Measurements from ENCODE around the gene THUMPD3.

The THUMPD3 gene

GRCh38 chr3:9361691-9362388 is 1.0 kb upstream of the THUMPD3 start:
- Histone ChIP-seq H3K27ac (ENCODE audit: low read length) (no peak overlapping the region), H3K9ac (ENCODE audit: low read length in 2 of 2) (no peak overlapping the region), H3K4me3 (ENCODE audit: low read length in 2 of 2) (no peak overlapping the region), H3K4me1 (ENCODE audit: control insufficient read depth, insufficient read depth, low read length) (peaks cover 4% of the 10 kb centered on the region), H3K9me3 (ENCODE audit: control insufficient read depth in 2 of 2, low read length in 2 of 2) (no peaks in the 10 kb centered on the region), H3K36me3 (ENCODE audit: control insufficient read depth in 2 of 2, insufficient read depth in 2 of 2, low read length in 2 of 2) (peaks cover 6 to 19% of the 10 kb centered on the region in 2 donors), H3K27me3 (ENCODE audit: control insufficient read depth in 1 of 2, insufficient read depth in 2 of 2, low read length in 2 of 2) (no peaks in the 10 kb centered on the region)

GRCh38 chr3:9369508-9369907 is 6.7 kb downstream of the THUMPD3 start:
- Histone ChIP-seq H3K27me3 (ENCODE audit: control insufficient read depth in 1 of 2, insufficient read depth in 2 of 2, low read length in 2 of 2) (no peaks in the 10 kb centered on the region), H3K36me3 (ENCODE audit: control insufficient read depth in 2 of 2, insufficient read depth in 2 of 2, low read length in 2 of 2) (peaks cover 45 to 59% of the 10 kb centered on the region in 2 donors)

GRCh38 chr3:9373465-9373864 is 10.6 kb downstream of the THUMPD3 start:
- no peaks in the 10 kb centered on the region for H3K27me3 ChIP-seq (ENCODE audit: control insufficient read depth in 1 of 2, insufficient read depth in 2 of 2, low read length in 2 of 2)
- H3K36me3 ChIP-seq (ENCODE audit: control insufficient read depth in 2 of 2, insufficient read depth in 2 of 2, low read length in 2 of 2) = peaks cover 55 to 66% of the 10 kb centered on the region in 2 donors
- H3K27ac ChIP-seq (ENCODE audit: low read length) = no peak overlapping the region
- no peaks in the 10 kb centered on the region for H3K9me3 ChIP-seq (ENCODE audit: control insufficient read depth in 2 of 2, low read length in 2 of 2)
- no peak overlapping the region for H3K9ac ChIP-seq (ENCODE audit: low read length in 2 of 2)
- H3K4me3 ChIP-seq (ENCODE audit: low read length in 2 of 2) = no peak overlapping the region
- H3K4me1 ChIP-seq (ENCODE audit: control insufficient read depth, insufficient read depth, low read length) = no peaks in the 10 kb centered on the region

More at GRCh38 chr3:9369508-9369907, 6.7 kb downstream of the THUMPD3 start:
- no peak overlapping the region for H3K27ac ChIP-seq (ENCODE audit: low read length)
- H3K9ac ChIP-seq (ENCODE audit: low read length in 2 of 2) = no peak overlapping the region
- H3K4me3 ChIP-seq (ENCODE audit: low read length in 2 of 2) = no peak overlapping the region
- H3K9me3 ChIP-seq (ENCODE audit: control insufficient read depth in 2 of 2, low read length in 2 of 2) = no peaks in the 10 kb centered on the region
- no peaks in the 10 kb centered on the region for H3K4me1 ChIP-seq (ENCODE audit: control insufficient read depth, insufficient read depth, low read length)

DNA sequence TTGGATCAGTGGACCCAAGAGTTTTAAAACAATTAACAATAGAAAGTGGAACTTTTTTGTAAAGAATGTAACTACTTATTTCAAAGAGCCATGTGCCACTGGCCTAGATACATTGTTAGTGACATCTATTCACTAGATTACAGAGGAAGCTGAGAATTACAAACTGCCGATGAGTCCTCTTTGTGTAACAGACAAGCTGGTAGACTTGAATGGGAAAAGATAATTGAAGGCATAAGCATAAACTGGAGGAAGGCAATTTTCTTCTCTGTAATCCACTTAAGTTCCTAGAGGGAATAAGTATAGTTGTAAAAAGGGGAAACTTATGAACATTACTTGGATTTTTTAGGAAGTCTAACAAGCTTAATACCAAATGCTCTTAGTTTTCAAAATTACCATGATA is 15.1 kb downstream of the THUMPD3 start:
- no peaks in the 10 kb centered on the region for H3K9me3 ChIP-seq (ENCODE audit: control insufficient read depth in 2 of 2, low read length in 2 of 2)
- no peak overlapping the region for H3K9ac ChIP-seq (ENCODE audit: low read length in 2 of 2)
- no peak overlapping the region for H3K27ac ChIP-seq (ENCODE audit: low read length)
- H3K4me1 ChIP-seq (ENCODE audit: control insufficient read depth, insufficient read depth, low read length) = no peaks in the 10 kb centered on the region
- peaks cover 38 to 59% of the 10 kb centered on the region in 2 donors for H3K36me3 ChIP-seq (ENCODE audit: control insufficient read depth in 2 of 2, insufficient read depth in 2 of 2, low read length in 2 of 2)
- no peaks in the 10 kb centered on the region for H3K27me3 ChIP-seq (ENCODE audit: control insufficient read depth in 1 of 2, insufficient read depth in 2 of 2, low read length in 2 of 2)
- H3K4me3 ChIP-seq (ENCODE audit: low read length in 2 of 2) = no peak overlapping the region

DNA sequence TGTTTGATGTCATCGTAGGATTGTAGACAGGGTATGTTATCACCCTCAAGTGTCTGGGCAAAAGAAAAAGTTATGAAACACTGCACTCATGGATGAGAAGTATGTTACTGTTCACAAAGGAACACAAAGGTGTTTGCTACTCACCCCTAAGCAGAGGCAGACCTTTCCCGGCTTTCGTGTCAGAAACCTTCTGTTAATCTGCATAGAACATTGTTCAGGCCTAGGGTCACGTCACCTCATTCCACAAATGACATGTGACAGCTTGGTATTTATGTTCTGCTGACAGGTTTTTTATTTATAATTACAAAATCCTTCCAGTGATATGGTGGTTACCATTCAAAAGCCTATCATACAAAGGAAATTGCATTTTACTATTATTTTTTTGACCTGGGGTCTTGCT is 16.5 kb downstream of the THUMPD3 start:
- Histone ChIP-seq H3K27me3 (ENCODE audit: control insufficient read depth in 1 of 2, insufficient read depth in 2 of 2, low read length in 2 of 2) (no peaks in the 10 kb centered on the region), H3K9me3 (ENCODE audit: control insufficient read depth in 2 of 2, low read length in 2 of 2) (no peaks in the 10 kb centered on the region), H3K27ac (ENCODE audit: low read length) (no peak overlapping the region), H3K36me3 (ENCODE audit: control insufficient read depth in 2 of 2, insufficient read depth in 2 of 2, low read length in 2 of 2) (peaks cover 40 to 66% of the 10 kb centered on the region in 2 donors), H3K4me1 (ENCODE audit: control insufficient read depth, insufficient read depth, low read length) (no peaks in the 10 kb centered on the region), H3K4me3 (ENCODE audit: low read length in 2 of 2) (no peak overlapping the region), H3K9ac (ENCODE audit: low read length in 2 of 2) (no peak overlapping the region)

- H3K36me3 ChIP-seq (ENCODE audit: control insufficient read depth in 2 of 2, insufficient read depth in 2 of 2, low read length in 2 of 2) = peaks cover 39 to 65% of the 10 kb centered on the region in 2 donors
- H3K27ac ChIP-seq (ENCODE audit: low read length) = no peak overlapping the region
These were observed 17.2 kb downstream of the THUMPD3 start for GRCh38 chr3:9380014-9380413.

GRCh38 chr3:9384141-9384828 is 21.4 kb downstream of the THUMPD3 start:
- Histone ChIP-seq H3K27me3 (ENCODE audit: control insufficient read depth in 1 of 2, insufficient read depth in 2 of 2, low read length in 2 of 2) (no peaks in the 10 kb centered on the region), H3K36me3 (ENCODE audit: control insufficient read depth in 2 of 2, insufficient read depth in 2 of 2, low read length in 2 of 2) (peaks cover 31 to 59% of the 10 kb centered on the region in 2 donors), H3K4me3 (ENCODE audit: low read length in 2 of 2) (no peak overlapping the region), H3K4me1 (ENCODE audit: control insufficient read depth, insufficient read depth, low read length) (no peaks in the 10 kb centered on the region), H3K9ac (ENCODE audit: low read length in 2 of 2) (no peak overlapping the region), H3K9me3 (ENCODE audit: control insufficient read depth in 2 of 2, low read length in 2 of 2) (no peaks in the 10 kb centered on the region), H3K27ac (ENCODE audit: low read length) (no peak overlapping the region)

More at GRCh38 chr3:9380014-9380413, 17.2 kb downstream of the THUMPD3 start:
- H3K9me3 ChIP-seq (ENCODE audit: control insufficient read depth in 2 of 2, low read length in 2 of 2) = no peaks in the 10 kb centered on the region
- H3K4me3 ChIP-seq (ENCODE audit: low read length in 2 of 2) = no peak overlapping the region
- no peak overlapping the region for H3K9ac ChIP-seq (ENCODE audit: low read length in 2 of 2)
- H3K4me1 ChIP-seq (ENCODE audit: control insufficient read depth, insufficient read depth, low read length) = no peaks in the 10 kb centered on the region
- H3K27me3 ChIP-seq (ENCODE audit: control insufficient read depth in 1 of 2, insufficient read depth in 2 of 2, low read length in 2 of 2) = no peaks in the 10 kb centered on the region

DNA sequence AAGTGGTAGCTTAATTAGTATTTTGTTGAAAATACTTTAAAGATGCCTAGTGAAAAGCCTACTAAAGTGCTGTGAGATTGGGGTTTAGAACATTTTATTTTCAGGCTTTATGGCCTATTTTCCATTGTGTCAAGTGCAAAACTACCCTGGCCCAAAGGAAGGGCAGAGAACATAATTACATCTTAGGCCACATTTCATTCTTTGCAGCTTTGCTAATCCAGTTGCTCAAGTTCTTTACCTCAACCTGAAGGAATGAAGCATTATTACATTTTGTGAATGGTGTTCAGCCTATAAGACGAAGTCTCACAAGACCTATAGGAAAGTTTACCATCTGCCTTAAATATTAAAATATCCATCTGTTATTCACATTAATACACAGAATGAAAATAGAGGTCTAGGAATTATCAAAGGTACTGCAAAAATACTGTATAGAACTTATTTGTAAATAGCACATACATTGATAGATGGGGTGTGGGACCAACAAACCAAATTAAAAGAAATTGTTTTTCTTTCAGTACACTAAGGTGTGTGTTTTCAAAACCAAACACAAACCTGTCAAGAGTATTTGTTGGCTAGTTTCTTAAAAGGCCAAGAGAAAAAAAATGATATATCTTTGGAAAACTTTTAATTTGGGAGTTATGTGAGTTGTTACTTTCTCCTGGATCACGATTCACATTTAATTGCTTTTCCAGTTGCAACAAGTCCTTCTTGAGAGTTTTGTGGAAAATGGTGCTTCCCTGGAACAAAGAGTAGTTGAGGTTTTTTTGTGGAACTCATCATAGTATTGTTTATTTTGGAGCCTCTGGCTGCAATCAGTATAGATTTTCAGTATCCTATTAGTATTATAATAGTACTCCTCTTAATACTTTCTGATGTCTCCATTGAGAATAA is 22.6 kb downstream of the THUMPD3 start:
- peaks cover 35 to 59% of the 10 kb centered on the region in 2 donors for H3K36me3 ChIP-seq (ENCODE audit: control insufficient read depth in 2 of 2, insufficient read depth in 2 of 2, low read length in 2 of 2)
- H3K27me3 ChIP-seq (ENCODE audit: control insufficient read depth in 1 of 2, insufficient read depth in 2 of 2, low read length in 2 of 2) = no peaks in the 10 kb centered on the region
- H3K9ac ChIP-seq (ENCODE audit: low read length in 2 of 2) = no peak overlapping the region
- no peak overlapping the region for H3K4me3 ChIP-seq (ENCODE audit: low read length in 2 of 2)
- no peaks in the 10 kb centered on the region for H3K4me1 ChIP-seq (ENCODE audit: control insufficient read depth, insufficient read depth, low read length)
- H3K27ac ChIP-seq (ENCODE audit: low read length) = no peak overlapping the region
- no peaks in the 10 kb centered on the region for H3K9me3 ChIP-seq (ENCODE audit: control insufficient read depth in 2 of 2, low read length in 2 of 2)

GRCh38 chr3:9386078-9386459 is 23.2 kb downstream of the THUMPD3 start:
- H3K36me3 ChIP-seq (ENCODE audit: control insufficient read depth in 2 of 2, insufficient read depth in 2 of 2, low read length in 2 of 2) = peaks cover 41 to 63% of the 10 kb centered on the region in 2 donors
- H3K9me3 ChIP-seq (ENCODE audit: control insufficient read depth in 2 of 2, low read length in 2 of 2) = no peaks in the 10 kb centered on the region
- no peak overlapping the region for H3K27ac ChIP-seq (ENCODE audit: low read length)
- H3K4me1 ChIP-seq (ENCODE audit: control insufficient read depth, insufficient read depth, low read length) = no peaks in the 10 kb centered on the region
- H3K4me3 ChIP-seq (ENCODE audit: low read length in 2 of 2) = no peak overlapping the region
- H3K9ac ChIP-seq (ENCODE audit: low read length in 2 of 2) = no peak overlapping the region
- H3K27me3 ChIP-seq (ENCODE audit: control insufficient read depth in 1 of 2, insufficient read depth in 2 of 2, low read length in 2 of 2) = no peaks in the 10 kb centered on the region

DNA sequence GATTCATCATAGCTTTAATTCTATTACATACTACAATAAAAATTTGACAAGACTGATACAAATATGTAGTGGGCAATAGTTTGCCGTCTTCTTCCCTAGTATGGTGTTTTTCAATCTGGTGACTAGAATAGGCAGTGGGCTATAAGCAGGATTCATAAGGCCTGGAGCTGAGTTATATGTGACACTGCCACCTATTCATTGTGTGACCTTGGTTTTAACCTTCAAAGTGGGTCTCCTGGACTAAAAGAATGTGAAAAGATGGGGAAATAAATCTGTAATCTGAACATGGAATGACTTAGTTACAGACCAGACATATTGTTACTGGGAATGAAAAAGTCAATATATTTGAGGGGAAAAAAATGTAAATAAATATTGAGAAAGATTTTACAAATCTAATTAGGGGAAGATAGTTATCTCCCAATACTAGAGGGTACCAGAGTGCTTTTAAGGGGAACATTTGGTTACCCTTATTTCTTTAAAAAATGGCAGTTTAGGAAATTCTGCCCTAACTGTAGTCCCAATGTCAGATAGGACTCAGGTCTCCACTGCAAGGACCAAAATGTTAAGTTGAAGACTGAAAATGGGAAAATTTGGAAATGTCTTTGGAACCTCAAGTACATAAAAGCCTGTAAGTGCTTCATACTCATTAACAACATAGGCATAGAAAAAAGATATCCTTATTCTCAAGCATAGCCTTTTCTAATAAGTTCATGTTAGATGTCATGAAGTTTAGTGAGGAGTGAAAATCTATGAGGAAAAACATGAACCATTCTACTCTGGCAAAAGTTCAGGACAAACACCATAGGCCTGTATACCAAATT is 23.9 kb downstream of the THUMPD3 start:
- Histone ChIP-seq H3K27ac (ENCODE audit: low read length) (no peak overlapping the region), H3K9ac (ENCODE audit: low read length in 2 of 2) (no peak overlapping the region), H3K36me3 (ENCODE audit: control insufficient read depth in 2 of 2, insufficient read depth in 2 of 2, low read length in 2 of 2) (peaks cover 46 to 66% of the 10 kb centered on the region in 2 donors), H3K4me3 (ENCODE audit: low read length in 2 of 2) (no peak overlapping the region), H3K27me3 (ENCODE audit: control insufficient read depth in 1 of 2, insufficient read depth in 2 of 2, low read length in 2 of 2) (no peaks in the 10 kb centered on the region), H3K9me3 (ENCODE audit: control insufficient read depth in 2 of 2, low read length in 2 of 2) (no peaks in the 10 kb centered on the region), H3K4me1 (ENCODE audit: control insufficient read depth, insufficient read depth, low read length) (no peaks in the 10 kb centered on the region)

Data from stomach smooth muscle (tissue), 2 donors.